NCI-H82 (cell line): ENCODE measurements around the gene ELFN1.

Source experiments
- DNase-seq: peaks from one replicate; lab custom pipeline; 2025; lab: John Stamatoyannopoulos, UW

Gene ELFN1

GRCh38 chr7:1675673-1676549, 5.8 kb downstream of the ELFN1 start:
- no peak for DNase-seq

- no peak for DNase-seq
Measured at GRCh38 chr7:1676550-1677078, 6.5 kb downstream of the ELFN1 start.

- DNase-seq = no peak
Measured at GRCh38 chr7:1677206-1678080, 7.4 kb downstream of the ELFN1 start.

- no peak for DNase-seq
Measured at GRCh38 chr7:1678081-1678543, 8.0 kb downstream of the ELFN1 start.

- no peak for DNase-seq
Measured at GRCh38 chr7:1678571-1679325, 8.7 kb downstream of the ELFN1 start.

- DNase-seq = no peak
Measured at GRCh38 chr7:1679326-1679965, 9.4 kb downstream of the ELFN1 start.

GRCh38 chr7:1679966-1680730, 10.1 kb downstream of the ELFN1 start:
- DNase-seq = no peak

GRCh38 chr7:1681581-1681980, 11.5 kb downstream of the ELFN1 start:
- no peak for DNase-seq

- no peak for DNase-seq
Measured at GRCh38 chr7:1685000-1685624, 15.0 kb downstream of the ELFN1 start.

- DNase-seq = no peak
Measured at GRCh38 chr7:1688542-1688941, 18.5 kb downstream of the ELFN1 start.

GRCh38 chr7:1689311-1689710, 19.2 kb downstream of the ELFN1 start:
- DNase-seq = no peak

GRCh38 chr7:1690359-1690958, 20.4 kb downstream of the ELFN1 start:
- no peak for DNase-seq

GRCh38 chr7:1691096-1691495, 21.0 kb downstream of the ELFN1 start:
- DNase-seq = no peak

GRCh38 chr7:1691601-1692514, 21.8 kb downstream of the ELFN1 start:
- DNase-seq = no peak

- DNase-seq = no peak
Measured at GRCh38 chr7:1692515-1693418, 22.7 kb downstream of the ELFN1 start.

- DNase-seq = no peak
Measured at GRCh38 chr7:1693419-1693990, 23.4 kb downstream of the ELFN1 start.

- DNase-seq = no peak
Measured at GRCh38 chr7:1693991-1694524, 24.0 kb downstream of the ELFN1 start.
